Measurements from ENCODE around the gene PPP5C. TPM values are rescaled to one million over a fixed set of nuclear protein-coding genes. Genes with fewer than 3 reads are reported as not detected.

Gene PPP5C
- total and polyA plus RNA-seq, 7 donors = 27.6 to 62.3 (median 43.9) TPM

GRCh38 chr19:46391296-46392251 lies 44.7 kb downstream of the PPP5C start:
- no peaks in the 10 kb centered on the region for H3K27me3 ChIP-seq
- no peak for TF ChIP-seq POLR2AphosphoS5 (IDR thresholded peaks at IDR 0.05)
- intact Hi-C loops (cut with DNase I) = loop anchor here (5.0 kb wide), 1 partner anchor 109 kb away; no protein-coding TSS in a partner anchor
- peaks cover 0 to 6% (median 0%) of the 10 kb centered on the region in 4 donors for H3K4me1 ChIP-seq
- no peaks in the 10 kb centered on the region for H3K9me3 ChIP-seq
- H3K36me3 ChIP-seq = peaks cover 36 to 49% (median 48%) of the 10 kb centered on the region in 4 donors
- 92 to 93% methylated on average over 33 of the region's 33 CpGs for WGBS, 2 donors
- DNase-seq = peak; percentile 63
- no peak overlapping the region for H3K4me3 ChIP-seq
- peak overlapping the region in 1 of 4 donors; percentile 31 for H3K27ac ChIP-seq

GRCh38 chr19:46392252-46392801 lies 45.4 kb downstream of the PPP5C start:
- peaks cover 0 to 6% (median 0%) of the 10 kb centered on the region in 4 donors for H3K4me1 ChIP-seq
- peaks cover 31 to 42% (median 40%) of the 10 kb centered on the region in 4 donors for H3K36me3 ChIP-seq
- TF ChIP-seq EP300 (IDR thresholded peaks at IDR 0.05) = no peak
- TF ChIP-seq POLR2AphosphoS5 (IDR thresholded peaks at IDR 0.05) = peak in 1 of 4 donors; percentile 8
- no peak for TF ChIP-seq CTCF (IDR thresholded peaks at IDR 0.05)
- no peak for TF ChIP-seq POLR2A (IDR thresholded peaks at IDR 0.05)
- intact Hi-C loops (cut with DNase I) = loop anchor here (5.0 kb wide), 1 partner anchor 110 kb away; no protein-coding TSS in a partner anchor
- no peak overlapping the region for H3K4me3 ChIP-seq
- DNase-seq = peak; percentile 62
- 64 to 78% methylated on average over 21 of the region's 21 CpGs for WGBS, 2 donors
- peak overlapping the region in 1 of 4 donors; percentile 31 for H3K27ac ChIP-seq
- no peaks in the 10 kb centered on the region for H3K27me3 ChIP-seq
- H3K9me3 ChIP-seq = no peaks in the 10 kb centered on the region

GRCh38 chr19:46392837-46393236 lies 46.0 kb downstream of the PPP5C start:
- no peak for DNase-seq
- Histone ChIP-seq H3K4me1 (peaks cover 0 to 6% (median 0%) of the 10 kb centered on the region in 4 donors), H3K27ac (peak overlapping the region in 1 of 4 donors; percentile 31), H3K36me3 (peaks cover 31 to 37% (median 35%) of the 10 kb centered on the region in 4 donors), H3K9me3 (no peaks in the 10 kb centered on the region), H3K27me3 (peaks cover 0 to 3% (median 0%) of the 10 kb centered on the region in 3 donors), H3K4me3 (no peak overlapping the region)
- intact Hi-C loops (cut with DNase I) = loop anchor here (5.0 kb wide), 1 partner anchor 111 kb away; no protein-coding TSS in a partner anchor
- 43 to 50% methylated on average over 4 of the region's 4 CpGs for WGBS, 2 donors
- TF ChIP-seq CTCF (IDR thresholded peaks at IDR 0.05) (no peak), EP300 (IDR thresholded peaks at IDR 0.05) (no peak)

GRCh38 chr19:46393456-46394401 lies 46.8 kb downstream of the PPP5C start:
- DNase-seq = peak; percentile 58
- TF ChIP-seq CTCF (IDR thresholded peaks at IDR 0.05) (no peak), POLR2AphosphoS5 (IDR thresholded peaks at IDR 0.05) (no peak), POLR2A (IDR thresholded peaks at IDR 0.05) (no peak), EP300 (IDR thresholded peaks at IDR 0.05) (no peak)
- 76 to 82% methylated on average over 21 of the region's 21 CpGs for WGBS, 2 donors
- intact Hi-C loops (cut with DNase I) = loop anchor here (5.0 kb wide), 1 partner anchor 111 kb away; no protein-coding TSS in a partner anchor
- H3K4me3 ChIP-seq = no peak overlapping the region
- H3K9me3 ChIP-seq = no peaks in the 10 kb centered on the region
- peaks cover 0 to 6% (median 0%) of the 10 kb centered on the region in 4 donors for H3K4me1 ChIP-seq
- H3K27me3 ChIP-seq = peaks cover 0 to 4% (median 0%) of the 10 kb centered on the region in 3 donors
- peaks cover 24 to 28% (median 27%) of the 10 kb centered on the region in 4 donors for H3K36me3 ChIP-seq
- H3K27ac ChIP-seq = no peak overlapping the region
